ENCODE results near the gene SNRPF.

SNRPF gene

DNA sequence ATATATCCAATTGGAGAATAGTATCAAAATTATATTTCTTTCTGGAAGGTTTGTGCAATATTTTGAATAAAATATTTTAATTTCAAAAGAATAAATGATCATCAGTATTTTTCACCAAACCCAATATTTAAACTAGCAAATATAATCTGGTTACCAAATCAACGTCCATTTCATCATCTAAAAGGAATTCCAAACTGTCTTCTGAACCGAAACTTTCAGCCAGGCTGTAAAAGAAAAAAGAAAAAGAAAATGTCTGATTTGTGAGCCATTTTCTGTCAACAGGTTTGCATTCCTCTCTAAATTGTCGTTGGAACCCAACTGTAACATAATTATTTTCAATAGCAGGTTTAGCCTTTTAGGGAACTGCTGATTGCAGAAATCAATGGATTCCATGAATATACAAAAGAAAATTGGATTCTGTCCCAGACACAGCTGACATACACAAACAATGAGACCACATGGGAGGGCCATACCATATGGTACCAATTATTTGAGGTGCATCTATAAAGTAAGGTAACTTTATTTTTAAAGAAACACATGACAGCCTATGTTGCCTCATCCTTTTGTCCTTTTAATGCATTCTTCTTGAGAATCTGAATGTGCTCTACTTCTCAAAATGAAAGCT lies 22.7 kb downstream of the SNRPF start:
- Mint-ChIP-seq H3K27me3 (ENCODE audit: low read depth) (peaks cover 2% of the 10 kb centered on the region), H3K36me3 (ENCODE audit: low read depth) (no peaks in the 10 kb centered on the region), H3K27ac (no peak overlapping the region), H3K4me1 (ENCODE audit: low read depth) (no peaks in the 10 kb centered on the region), H3K4me3 (no peak overlapping the region), H3K9me3 (no peaks in the 10 kb centered on the region)

DNA sequence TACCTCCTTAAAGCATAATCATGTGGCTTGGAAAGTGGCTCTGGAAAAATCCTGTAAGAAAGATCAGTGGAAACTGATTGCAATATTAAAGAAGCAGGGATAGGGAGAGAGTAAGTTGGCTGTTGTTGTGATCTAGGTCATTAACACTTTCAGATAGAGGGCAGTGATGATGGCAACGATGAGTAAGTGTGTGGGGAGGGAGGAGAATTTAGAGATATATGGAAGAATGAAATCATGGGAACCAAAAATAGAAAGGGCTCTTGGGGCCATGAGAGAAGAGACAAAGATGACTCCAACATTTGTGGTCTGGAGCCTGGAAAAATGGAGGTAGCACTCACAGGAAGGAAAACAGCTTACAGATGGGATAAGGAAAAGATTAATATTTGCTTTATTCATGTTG lies 23.3 kb downstream of the SNRPF start:
- Mint-ChIP-seq H3K27ac (no peak overlapping the region), H3K27me3 (ENCODE audit: low read depth) (peaks cover 2% of the 10 kb centered on the region), H3K4me3 (no peak overlapping the region), H3K9me3 (no peaks in the 10 kb centered on the region), H3K36me3 (ENCODE audit: low read depth) (no peaks in the 10 kb centered on the region), H3K4me1 (ENCODE audit: low read depth) (no peaks in the 10 kb centered on the region)

DNA sequence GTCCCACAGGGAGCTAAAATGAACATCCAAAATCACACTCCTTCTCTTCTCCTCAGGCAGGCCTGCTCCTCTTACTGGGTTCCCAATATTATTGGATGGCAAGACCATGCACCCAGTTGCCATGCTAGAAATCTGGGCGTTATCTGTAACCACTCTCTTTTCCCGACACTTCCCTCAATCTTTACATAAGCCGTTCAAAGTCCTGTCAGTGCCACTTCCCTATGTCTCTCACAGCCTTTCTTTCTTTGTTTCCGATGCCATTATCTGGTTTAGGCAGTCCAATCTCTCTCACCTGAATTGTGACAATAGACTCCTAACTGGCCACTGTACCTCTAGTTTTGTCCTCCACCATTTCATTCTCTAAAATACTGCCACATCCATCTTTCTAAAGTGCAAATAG lies 24.1 kb downstream of the SNRPF start:
- Mint-ChIP-seq H3K4me1 (ENCODE audit: low read depth) (no peaks in the 10 kb centered on the region), H3K4me3 (no peak overlapping the region), H3K36me3 (ENCODE audit: low read depth) (no peaks in the 10 kb centered on the region), H3K27me3 (ENCODE audit: low read depth) (peaks cover 2% of the 10 kb centered on the region), H3K27ac (no peak overlapping the region), H3K9me3 (no peaks in the 10 kb centered on the region)

DNA sequence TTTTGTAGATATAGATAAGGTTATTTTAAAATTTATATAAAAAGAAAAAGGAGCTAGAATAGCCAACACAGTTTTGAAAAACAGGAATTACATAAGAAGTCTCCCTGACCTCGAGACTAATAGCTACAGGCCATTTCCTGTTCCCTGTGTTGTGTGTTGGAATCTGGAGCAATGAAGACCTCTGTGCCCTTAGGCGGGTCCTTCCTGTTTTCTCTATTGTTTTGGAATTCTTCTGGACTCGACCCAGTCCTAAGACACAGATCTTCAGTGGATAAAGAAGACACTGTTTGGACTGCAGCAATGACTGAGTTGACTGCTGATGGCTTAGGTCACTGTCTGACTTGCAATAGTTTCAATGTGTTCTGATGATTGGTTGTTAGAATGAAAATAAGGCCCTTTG lies 26.2 kb downstream of the SNRPF start:
- H3K4me3 Mint-ChIP-seq, result no peak overlapping the region
- H3K9me3 Mint-ChIP-seq, result no peaks in the 10 kb centered on the region
- H3K4me1 Mint-ChIP-seq (ENCODE audit: low read depth), result no peaks in the 10 kb centered on the region
- H3K27me3 Mint-ChIP-seq (ENCODE audit: low read depth), result peaks cover 2% of the 10 kb centered on the region
- H3K27ac Mint-ChIP-seq, result no peak overlapping the region
- H3K36me3 Mint-ChIP-seq (ENCODE audit: low read depth), result no peaks in the 10 kb centered on the region

DNA sequence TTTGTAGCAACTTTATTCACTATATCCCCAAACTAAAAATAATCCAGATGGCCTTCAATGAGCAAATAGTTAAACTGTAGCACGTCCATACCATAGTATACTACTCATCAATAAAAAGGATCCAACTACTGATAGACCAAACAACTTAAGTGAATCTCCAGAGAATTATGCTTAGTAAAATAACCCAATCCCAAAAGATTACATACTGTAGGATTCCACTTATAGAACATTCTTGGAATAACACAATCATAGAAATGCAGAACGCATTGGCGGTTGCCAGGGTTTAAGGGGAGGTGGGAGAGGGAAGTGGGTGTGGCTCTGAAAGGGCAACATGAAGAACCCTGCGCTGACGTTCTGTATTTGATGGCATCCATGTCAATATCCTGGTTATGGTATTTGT lies 28.6 kb downstream of the SNRPF start:
- Mint-ChIP-seq H3K4me1 (ENCODE audit: low read depth) (no peaks in the 10 kb centered on the region), H3K27me3 (ENCODE audit: low read depth) (peaks cover 2% of the 10 kb centered on the region), H3K36me3 (ENCODE audit: low read depth) (no peaks in the 10 kb centered on the region), H3K4me3 (no peak overlapping the region), H3K9me3 (no peaks in the 10 kb centered on the region), H3K27ac (no peak overlapping the region)

DNA sequence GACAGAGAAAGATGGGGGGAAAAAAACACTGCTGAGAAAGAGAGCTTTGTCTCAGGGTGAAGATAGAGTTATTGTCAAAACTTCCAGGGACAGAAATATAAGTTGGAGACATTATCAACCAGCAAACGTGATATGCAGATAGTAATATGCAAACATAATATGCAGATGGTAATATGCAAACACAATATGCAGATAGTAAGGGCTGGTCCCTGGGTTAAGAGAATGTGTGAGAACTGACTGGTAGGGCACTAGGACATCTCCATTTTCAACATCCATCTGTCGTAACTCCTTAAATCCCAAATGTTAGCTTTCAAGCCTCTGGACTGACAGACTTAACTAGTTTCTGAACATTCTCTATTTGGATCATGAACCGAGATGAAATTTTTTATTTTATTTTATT lies 32.2 kb downstream of the SNRPF start:
- no peaks in the 10 kb centered on the region for H3K4me1 Mint-ChIP-seq (ENCODE audit: low read depth)
- no peaks in the 10 kb centered on the region for H3K36me3 Mint-ChIP-seq (ENCODE audit: low read depth)
- no peak overlapping the region for H3K27ac Mint-ChIP-seq
- peaks cover 14% of the 10 kb centered on the region for H3K27me3 Mint-ChIP-seq (ENCODE audit: low read depth)
- no peak overlapping the region for H3K4me3 Mint-ChIP-seq
- H3K9me3 Mint-ChIP-seq, result no peaks in the 10 kb centered on the region

- peaks cover 18% of the 10 kb centered on the region for H3K27me3 Mint-ChIP-seq (ENCODE audit: low read depth)
- no peak overlapping the region for H3K27ac Mint-ChIP-seq
- H3K4me3 Mint-ChIP-seq, result no peak overlapping the region
Observed at GRCh38 chr12:95896846-95897245, 38.1 kb downstream of the SNRPF start.

DNA sequence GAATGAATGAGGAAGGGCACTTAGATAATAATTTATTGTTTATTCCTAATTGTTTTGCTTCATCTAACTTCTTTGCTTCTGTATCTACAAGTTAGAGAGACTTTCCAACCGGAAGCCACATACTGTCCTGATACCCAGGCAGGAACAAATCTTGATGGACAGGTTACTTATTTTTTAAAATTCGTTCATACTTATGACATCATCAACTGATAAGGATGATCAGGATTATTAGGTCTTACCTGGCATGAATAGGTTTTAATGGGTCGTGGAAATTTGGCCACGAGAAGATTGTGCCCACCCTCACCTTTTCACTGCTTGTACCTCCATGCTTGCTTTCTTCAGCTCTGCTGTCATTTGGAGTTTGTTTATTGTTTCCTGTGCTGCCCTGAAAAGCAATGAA lies 39.3 kb downstream of the SNRPF start:
- Mint-ChIP-seq H3K36me3 (ENCODE audit: low read depth) (no peaks in the 10 kb centered on the region), H3K4me3 (no peak overlapping the region), H3K9me3 (peaks cover 2% of the 10 kb centered on the region), H3K27ac (no peak overlapping the region), H3K4me1 (ENCODE audit: low read depth) (no peaks in the 10 kb centered on the region), H3K27me3 (ENCODE audit: low read depth) (peaks cover 17% of the 10 kb centered on the region)

More at GRCh38 chr12:95896846-95897245, 38.1 kb downstream of the SNRPF start:
- Mint-ChIP-seq H3K36me3 (ENCODE audit: low read depth) (no peaks in the 10 kb centered on the region), H3K9me3 (no peaks in the 10 kb centered on the region), H3K4me1 (ENCODE audit: low read depth) (no peaks in the 10 kb centered on the region)

DNA sequence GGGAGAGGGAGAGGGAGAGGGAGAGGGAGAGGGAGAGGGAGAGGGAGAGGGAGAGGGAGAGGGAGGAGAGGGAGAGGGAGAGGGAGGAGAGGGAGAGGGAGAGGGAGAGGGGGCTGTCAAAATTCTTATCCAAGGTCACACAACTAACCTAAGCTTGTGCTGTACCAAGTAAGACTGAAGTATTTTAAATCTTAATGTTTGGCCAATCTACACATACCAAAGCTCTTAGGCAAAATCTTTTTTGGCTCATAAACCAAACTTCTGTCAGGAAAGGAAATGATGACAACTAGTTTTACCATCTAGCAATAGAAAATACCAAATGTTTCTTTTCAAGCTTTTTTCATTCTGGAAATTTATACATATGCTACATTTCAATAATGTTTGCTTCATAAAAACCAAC lies 49.8 kb downstream of the SNRPF start:
- H3K9me3 Mint-ChIP-seq, result peaks cover 2% of the 10 kb centered on the region
- no peaks in the 10 kb centered on the region for H3K4me1 Mint-ChIP-seq (ENCODE audit: low read depth)
- peaks cover 28% of the 10 kb centered on the region for H3K27me3 Mint-ChIP-seq (ENCODE audit: low read depth)
- no peaks in the 10 kb centered on the region for H3K36me3 Mint-ChIP-seq (ENCODE audit: low read depth)
- H3K27ac Mint-ChIP-seq, result no peak overlapping the region
- no peak overlapping the region for H3K4me3 Mint-ChIP-seq

GRCh38 chr12:95909871-95910270 lies 51.1 kb downstream of the SNRPF start:
- Mint-ChIP-seq H3K9me3 (no peaks in the 10 kb centered on the region), H3K4me3 (no peak overlapping the region), H3K4me1 (ENCODE audit: low read depth) (no peaks in the 10 kb centered on the region), H3K27ac (no peak overlapping the region), H3K36me3 (ENCODE audit: low read depth) (no peaks in the 10 kb centered on the region), H3K27me3 (ENCODE audit: low read depth) (peaks cover 23% of the 10 kb centered on the region)
